ENCODE measurements around the gene TMEM98.

DNA sequence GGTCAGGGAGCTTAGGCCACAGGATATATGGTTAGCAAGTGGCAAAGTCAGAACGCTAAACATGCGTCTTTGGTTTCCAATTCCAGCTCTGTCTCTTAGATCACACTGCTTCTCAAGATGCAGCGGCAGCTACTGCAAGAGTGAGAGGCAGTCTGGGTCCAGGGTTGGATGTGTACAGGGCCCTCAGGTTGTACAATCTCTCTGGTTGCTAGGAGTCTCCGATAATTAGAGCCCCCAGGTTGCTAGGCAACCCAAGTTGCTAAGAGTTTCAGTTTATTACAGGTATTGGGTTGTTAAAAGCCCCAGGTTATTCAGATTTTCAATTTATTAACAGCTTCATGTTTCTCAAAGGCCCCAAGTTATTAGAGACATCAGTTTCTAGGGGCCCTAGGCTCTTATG, 48.2 kb downstream of the TMEM98 start:
- no peak for TF ChIP-seq POLR2A (IDR thresholded peaks at IDR 0.05)
- TF ChIP-seq, protein P1, sequence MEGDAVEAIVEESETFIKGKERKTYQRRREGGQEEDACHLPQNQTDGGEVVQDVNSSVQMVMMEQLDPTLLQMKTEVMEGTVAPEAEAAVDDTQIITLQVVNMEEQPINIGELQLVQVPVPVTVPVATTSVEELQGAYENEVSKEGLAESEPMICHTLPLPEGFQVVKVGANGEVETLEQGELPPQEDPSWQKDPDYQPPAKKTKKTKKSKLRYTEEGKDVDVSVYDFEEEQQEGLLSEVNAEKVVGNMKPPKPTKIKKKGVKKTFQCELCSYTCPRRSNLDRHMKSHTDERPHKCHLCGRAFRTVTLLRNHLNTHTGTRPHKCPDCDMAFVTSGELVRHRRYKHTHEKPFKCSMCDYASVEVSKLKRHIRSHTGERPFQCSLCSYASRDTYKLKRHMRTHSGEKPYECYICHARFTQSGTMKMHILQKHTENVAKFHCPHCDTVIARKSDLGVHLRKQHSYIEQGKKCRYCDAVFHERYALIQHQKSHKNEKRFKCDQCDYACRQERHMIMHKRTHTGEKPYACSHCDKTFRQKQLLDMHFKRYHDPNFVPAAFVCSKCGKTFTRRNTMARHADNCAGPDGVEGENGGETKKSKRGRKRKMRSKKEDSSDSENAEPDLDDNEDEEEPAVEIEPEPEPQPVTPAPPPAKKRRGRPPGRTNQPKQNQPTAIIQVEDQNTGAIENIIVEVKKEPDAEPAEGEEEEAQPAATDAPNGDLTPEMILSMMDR (IDR thresholded peaks at IDR 0.05), result no peak
- no peak for TF ChIP-seq POLR2AphosphoS5 (IDR thresholded peaks at IDR 0.05)
